IMR-90 (cell line): ENCODE measurements around the gene YPEL1. TPM values are rescaled to one million over a fixed set of nuclear protein-coding genes. Genes with fewer than 3 reads are reported as not detected.
A peak's percentile ranks its signal among the peaks of the same experiment; 100 is the strongest.

Experiments used
- ATAC-seq: fragments of 200-7000 bp; cut with Tn5 transposase; 2 replicates; pipeline ENCODE4 v1.9.1; 2020; ENCODE audit warnings: low read depth, mild to moderate bottlenecking, moderate library complexity
- BruUV-seq: library from RNA; stranded (reverse); fragments of 400-500 nt; replicated peaks from 2 replicates; lab custom pipeline; 2021; lab: Mats Ljungman, UMichigan
- CTCF ChIA-PET: fragments of 300-600 bp; formaldehyde crosslinking; extraction: SDS; loops from one replicate; lab custom pipeline; 2021; ENCODE audit warnings: antibody characterized with exemption; lab: Yijun Ruan, JAX
- POLR2A ChIA-PET: fragments of 300-600 bp; sonication (Branson Sonifier 250); formaldehyde crosslinking; loops from one replicate; lab custom pipeline; 2022; ENCODE audit warnings: antibody characterized with exemption; ENCODE audit not compliant: unreplicated experiment; lab: Charles Lee
- DNase-seq: peaks from one replicate; pipeline ENCODE4 v3.0.0; 2013
- H2AFZ ChIP-seq: replicated peaks from 2 replicates; pipeline ENCODE3; 2013; ENCODE audit warnings: low read length, mild to moderate bottlenecking; ENCODE audit not compliant: poor library complexity
- H2AK5ac ChIP-seq: 2 replicates; pipeline ENCODE4 v1.6.1; 2013; ENCODE audit warnings: low read depth, low read length, inconsistent platforms
- H2AK9ac ChIP-seq: replicated peaks from 2 replicates; pipeline ENCODE3; 2013; ENCODE audit warnings: mild to moderate bottlenecking, low read depth, low read length, moderate library complexity; ENCODE audit not compliant: poor library complexity
- H2BK120ac ChIP-seq: 2 replicates; pipeline ENCODE4 v1.6.1; 2013; ENCODE audit warnings: low read depth, low read length, inconsistent platforms
- H2BK15ac ChIP-seq: 3 replicates; pipeline ENCODE4 v1.6.1; 2013; ENCODE audit warnings: low read depth, low read length, inconsistent platforms
- H2BK20ac ChIP-seq: 2 replicates; pipeline ENCODE4 v1.6.1; 2013; ENCODE audit warnings: low read depth, mild to moderate bottlenecking, inconsistent platforms, low read length, moderate library complexity
- H2BK5ac ChIP-seq: 2 replicates; pipeline ENCODE4 v1.6.1; 2013; ENCODE audit warnings: mild to moderate bottlenecking, low read depth, low read length, inconsistent platforms; ENCODE audit not compliant: poor library complexity, severe bottlenecking
- H3K14ac ChIP-seq: replicated peaks from 2 replicates; pipeline ENCODE4 v1.6.1; 2013; ENCODE audit warnings: low read depth, low read length, inconsistent platforms
- H3K18ac ChIP-seq: 2 replicates; pipeline ENCODE4 v1.6.1; 2013; ENCODE audit warnings: low read depth, low read length, control low read depth
- H3K23ac ChIP-seq: 2 replicates; pipeline ENCODE4 v1.6.1; 2013; ENCODE audit warnings: low read depth, low read length, inconsistent platforms
- H3K27ac ChIP-seq: 2 replicates; pipeline ENCODE4 v1.5.1; 2013; ENCODE audit warnings: mild to moderate bottlenecking, control low read depth, low read length; ENCODE audit not compliant: insufficient read depth
- H3K27me3 ChIP-seq: 2 replicates; pipeline ENCODE4 v1.6.1; 2013; ENCODE audit warnings: low read length; ENCODE audit not compliant: control insufficient read depth, insufficient read depth
- H3K36me3 ChIP-seq: 2 replicates; pipeline ENCODE4 v1.6.1; 2013; ENCODE audit warnings: low read length, mixed read lengths; ENCODE audit not compliant: control insufficient read depth, insufficient read depth
- H3K4ac ChIP-seq: 2 replicates; pipeline ENCODE4 v1.6.1; 2013; ENCODE audit warnings: low read depth, low read length, inconsistent platforms
- H3K4me1 ChIP-seq: 2 replicates; pipeline ENCODE4 v1.6.1; 2013; ENCODE audit warnings: low read length, mixed read lengths; ENCODE audit not compliant: control insufficient read depth, insufficient read depth
- H3K4me2 ChIP-seq: 2 replicates; pipeline ENCODE4 v1.6.1; 2013; ENCODE audit warnings: low read depth, mild to moderate bottlenecking, control low read depth, low read length, moderate library complexity
- H3K4me3 ChIP-seq: 2 replicates; pipeline ENCODE4 v1.5.1; 2013; ENCODE audit warnings: low read depth, mild to moderate bottlenecking, control low read depth, low read length, moderate library complexity; ENCODE audit not compliant: insufficient read depth
- H3K56ac ChIP-seq: 2 replicates; pipeline ENCODE4 v1.6.1; 2013; ENCODE audit warnings: low read length, inconsistent platforms; ENCODE audit not compliant: insufficient read depth; ENCODE audit errors: extremely low read depth
- H3K79me1 ChIP-seq, 2 experiments: 2 replicates each; pipeline ENCODE4 v1.6.1; 2013; ENCODE audit warnings: low read length in 2 of 2, inconsistent platforms in 1 of 2, low read depth in 1 of 2
- H3K9ac ChIP-seq: 2 replicates; pipeline ENCODE4 v1.6.1; 2013; ENCODE audit warnings: low read depth, low read length, control low read depth
- H3K9me1 ChIP-seq: 2 replicates; pipeline ENCODE4 v1.6.1; 2013; ENCODE audit warnings: low read length, inconsistent platforms; ENCODE audit not compliant: insufficient read depth
- H3K9me3 ChIP-seq: 2 replicates; pipeline ENCODE4 v1.6.1; 2013; ENCODE audit warnings: low read length; ENCODE audit not compliant: control insufficient read depth, insufficient read depth
- H4K20me1 ChIP-seq: 2 replicates; pipeline ENCODE4 v1.6.1; 2013; ENCODE audit warnings: low read length, inconsistent platforms; ENCODE audit not compliant: insufficient read depth
- H4K5ac ChIP-seq: 2 replicates; pipeline ENCODE4 v1.6.1; 2013; ENCODE audit warnings: mild to moderate bottlenecking, low read depth, low read length, control low read depth
- H4K8ac ChIP-seq, 2 experiments: 2 replicates each; pipeline ENCODE4 v1.6.1; 2013; ENCODE audit warnings: low read depth in 2 of 2, low read length in 2 of 2, control low read depth in 1 of 2, inconsistent platforms in 1 of 2
- H4K91ac ChIP-seq: 2 replicates; pipeline ENCODE4 v1.6.1; 2013; ENCODE audit warnings: low read depth, low read length, inconsistent platforms; ENCODE audit not compliant: insufficient read depth
- BHLHE40 ChIP-seq: fragments of 150-350 bp; IDR thresholded peaks from 2 replicates; pipeline ENCODE4 v1.6.1; 2016; ENCODE audit warnings: mild to moderate bottlenecking, low read depth, low read length
- CEBPB ChIP-seq: IDR thresholded peaks from 2 replicates; pipeline ENCODE4 v1.6.1; 2012; ENCODE audit warnings: low read depth, low read length, improper control_type of control experiment
- CHD1 ChIP-seq: IDR thresholded peaks from 2 replicates; pipeline ENCODE4 v1.6.1; 2012; ENCODE audit warnings: low read depth, low read length, improper control_type of control experiment
- FOS ChIP-seq: fragments of 150-350 bp; IDR thresholded peaks from 2 replicates; pipeline ENCODE4 v1.6.1; 2016; ENCODE audit warnings: low read depth, low read length
- MAFK ChIP-seq: IDR thresholded peaks from 2 replicates; pipeline ENCODE4 v1.6.1; 2012; ENCODE audit warnings: low read depth, low read length, improper control_type of control experiment
- MAZ ChIP-seq: IDR thresholded peaks from 2 replicates; pipeline ENCODE4 v1.6.1; 2012; ENCODE audit warnings: low read depth, mild to moderate bottlenecking, low read length, improper control_type of control experiment, moderate library complexity, borderline replicate concordance
- MXI1 ChIP-seq: IDR thresholded peaks from 2 replicates; pipeline ENCODE4 v1.6.1; 2012; ENCODE audit warnings: low read depth, mild to moderate bottlenecking, low read length, moderate library complexity, borderline replicate concordance
- NFE2L2 ChIP-seq: fragments of 150-350 bp; IDR thresholded peaks from 2 replicates; pipeline ENCODE4 v1.6.1; 2016; ENCODE audit warnings: low read depth, mild to moderate bottlenecking, low read length
- POLR2A ChIP-seq: IDR thresholded peaks from 2 replicates; pipeline ENCODE4 v1.6.1; 2012; ENCODE audit warnings: mild to moderate bottlenecking, low read depth, low read length
- RAD21 ChIP-seq: IDR thresholded peaks from 2 replicates; pipeline ENCODE4 v1.6.1; 2012; ENCODE audit warnings: low read length, improper control_type of control experiment
- RCOR1 ChIP-seq: IDR thresholded peaks from 2 replicates; pipeline ENCODE4 v1.6.1; 2012; ENCODE audit warnings: mild to moderate bottlenecking, low read length, improper control_type of control experiment; ENCODE audit not compliant: insufficient replicate concordance
- RFX5 ChIP-seq: IDR thresholded peaks from 2 replicates; pipeline ENCODE4 v1.8.0; 2012; ENCODE audit warnings: low read depth, mild to moderate bottlenecking, low read length, moderate library complexity
- SMC3 ChIP-seq: fragments of 150-350 bp; IDR thresholded peaks from 2 replicates; pipeline ENCODE4 v1.6.1; 2016; ENCODE audit warnings: low read depth, mild to moderate bottlenecking, antibody characterized with exemption, low read length, moderate library complexity
- WGBS, 2 experiments: methylation state at CpG; one replicate each; pipeline versions ENCODE4 v1.1.5 to v1.1.7; 2013; ENCODE audit warnings: missing lambda C conversion rate in 2 of 2; ENCODE audit not compliant: insufficient read length in 1 of 2; ENCODE audit errors: extremely low coverage in 2 of 2; 5-methylcytosine and 5-hydroxymethylcytosine counted together
- dilution Hi-C: fragments of 300-500 bp; cut with HindIII; formaldehyde crosslinking; loops from one replicate; pipeline ENCODE4 v1.14.3; 2018; ENCODE audit warnings: low sequenced_read_pairs; ENCODE audit not compliant: unreplicated experiment
- in situ Hi-C: fragments of 300-500 bp; cut with MboI; formaldehyde crosslinking; loops from 3 replicates; pipeline ENCODE4 v1.14.3; 2019; ENCODE audit warnings: low sequenced_read_pairs, inconsistent platforms, mixed read lengths
- intact Hi-C: fragments of 100-400 bp; cut with micrococcal nuclease; formaldehyde crosslinking; loops from 2 replicates; pipeline ENCODE4 v1.10.0; 2022
- polyA plus RNA-seq, 3 experiments: library from polyadenylated mRNA; depleted of rRNA; stranded (reverse); fragments of >200 nt; gene quantifications; 2 replicates each; pipeline ENCODE4 v1.2.3, GENCODE V29; 2012; ENCODE audit warnings: low replicate concordance in 1 of 3
- total RNA-seq: library from RNA; depleted of rRNA; stranded (reverse); fragments of >200 nt; gene quantifications from 2 replicates; pipeline ENCODE4 v1.2.3, GENCODE V29; 2012
- TF ChIP-seq, protein P1 (sequence below): fragments of 150-350 bp; IDR thresholded peaks from 2 replicates; pipeline ENCODE4 v1.6.1; 2017; ENCODE audit warnings: mild to moderate bottlenecking, antibody characterized with exemption, low read length, low read depth
- TF ChIP-seq, protein P2 (sequence below): conservative IDR thresholded peaks from 2 replicates; pipeline ENCODE4 v1.5.1; 2012; ENCODE audit warnings: mild to moderate bottlenecking, low read depth, low read length, improper control_type of control experiment

The YPEL1 gene
- total and polyA plus RNA-seq, 2 of the 4 experiments (the other 2 are of a cell fraction), result 0.72 to 1.3 TPM

DNA sequence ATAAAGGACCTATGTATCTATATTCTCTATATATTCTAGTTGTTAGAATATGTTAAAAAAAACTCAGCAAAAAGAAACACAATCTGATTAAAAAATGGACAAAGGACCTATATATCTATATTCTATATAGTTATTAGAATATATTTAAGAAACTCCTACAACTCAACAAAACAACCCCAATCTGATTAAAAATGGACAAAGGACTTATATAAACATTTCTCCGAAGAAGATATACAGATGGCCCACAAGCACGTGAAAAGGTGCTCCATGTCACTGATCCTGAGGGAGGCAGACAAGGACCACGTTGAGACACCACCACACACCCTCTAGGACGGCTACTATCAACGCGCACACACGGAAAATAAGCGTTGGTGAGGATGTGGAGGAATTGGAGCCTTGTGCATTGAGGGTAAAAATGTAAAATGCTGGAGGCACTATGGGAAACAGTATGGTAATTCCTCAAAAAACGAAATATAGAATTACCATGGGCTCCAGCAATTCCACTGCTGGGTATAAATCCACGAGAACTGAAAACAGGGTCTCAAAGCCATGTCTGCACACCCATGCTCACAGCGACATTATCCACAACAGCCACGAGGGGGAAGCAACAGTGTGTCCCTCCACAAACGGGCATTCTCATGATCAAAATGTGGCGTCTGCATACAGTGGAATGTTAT, 22.7 kb downstream of the YPEL1 start:
- in situ Hi-C loops, result loop anchor here (5.0 kb wide), 1 partner anchor 224 kb away; no protein-coding TSS in a partner anchor

More for the DNA sequence above, 22.7 kb downstream of the YPEL1 start:
- no peak overlapping the region for H3K18ac ChIP-seq
- intact Hi-C loops (loop anchor here (1.0 to 5.0 kb wide), 3 partner anchors 154 to 239 kb away; partner anchors contain the start of genes MAPK1 and PPM1F), dilution Hi-C loops (no loop called here)
- H3K9me1 ChIP-seq, result peaks cover 14% of the 10 kb centered on the region
- H2AK9ac ChIP-seq, result peak overlapping the region; percentile 46
- H2BK20ac ChIP-seq, result peak overlapping the region; percentile 49; the same call in 1 of the 2 replicates
- no peak overlapping the region for H3K23ac ChIP-seq
- peak overlapping the region; percentile 53; the same call in 1 of the 2 replicates for H2BK120ac ChIP-seq
- peak; percentile 78 for DNase-seq
- no peaks in the 10 kb centered on the region for H3K9me3 ChIP-seq
- H3K4me3 ChIP-seq, result no peak overlapping the region
- H3K36me3 ChIP-seq, result peaks cover 2% of the 10 kb centered on the region; the same call in 1 of the 2 replicates
- peaks cover 0 to 7% of the 10 kb centered on the region in 2 experiments; a peak in 2 of 4 replicates for H3K79me1 ChIP-seq
- H2BK15ac ChIP-seq, result no peak overlapping the region
- no peaks in the 10 kb centered on the region for H4K20me1 ChIP-seq
- peak overlapping the region; percentile 26; the same call in 1 of the 2 replicates for H3K14ac ChIP-seq
- peaks cover 6% of the 10 kb centered on the region for H3K4me1 ChIP-seq
- H3K56ac ChIP-seq, result no peak overlapping the region
- no peak overlapping the region for H2BK5ac ChIP-seq
- no TSS peak for BruUV-seq
- H3K27me3 ChIP-seq, result no peaks in the 10 kb centered on the region
- H2AFZ ChIP-seq, result peak overlapping the region; percentile 67
- H4K8ac ChIP-seq, result peak overlapping the region in 1 of 2 experiments; percentile 23; a peak in 2 of 4 replicates
- peak overlapping the region; percentile 9; the same call in 1 of the 2 replicates for H3K4ac ChIP-seq
- no peak overlapping the region for H3K9ac ChIP-seq
- ChIA-PET POLR2A (no interaction called here), CTCF (interaction anchor here (0.7 to 1.1 kb wide), 4 partner anchors 48 to 240 kb away, joined by 3 to 5 read pairs (median 4); partner anchors contain the start of gene PPM1F)
- no peak overlapping the region for H4K91ac ChIP-seq
- TF ChIP-seq MAZ, result 0 out of 2 replicates have a peak, but pooled peaks have one; percentile 18
- TF ChIP-seq, protein P1, sequence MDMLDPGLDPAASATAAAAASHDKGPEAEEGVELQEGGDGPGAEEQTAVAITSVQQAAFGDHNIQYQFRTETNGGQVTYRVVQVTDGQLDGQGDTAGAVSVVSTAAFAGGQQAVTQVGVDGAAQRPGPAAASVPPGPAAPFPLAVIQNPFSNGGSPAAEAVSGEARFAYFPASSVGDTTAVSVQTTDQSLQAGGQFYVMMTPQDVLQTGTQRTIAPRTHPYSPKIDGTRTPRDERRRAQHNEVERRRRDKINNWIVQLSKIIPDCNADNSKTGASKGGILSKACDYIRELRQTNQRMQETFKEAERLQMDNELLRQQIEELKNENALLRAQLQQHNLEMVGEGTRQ, result no peak
- no peak for TF ChIP-seq FOS
- no peak for TF ChIP-seq RCOR1
- TF ChIP-seq, protein P2, sequence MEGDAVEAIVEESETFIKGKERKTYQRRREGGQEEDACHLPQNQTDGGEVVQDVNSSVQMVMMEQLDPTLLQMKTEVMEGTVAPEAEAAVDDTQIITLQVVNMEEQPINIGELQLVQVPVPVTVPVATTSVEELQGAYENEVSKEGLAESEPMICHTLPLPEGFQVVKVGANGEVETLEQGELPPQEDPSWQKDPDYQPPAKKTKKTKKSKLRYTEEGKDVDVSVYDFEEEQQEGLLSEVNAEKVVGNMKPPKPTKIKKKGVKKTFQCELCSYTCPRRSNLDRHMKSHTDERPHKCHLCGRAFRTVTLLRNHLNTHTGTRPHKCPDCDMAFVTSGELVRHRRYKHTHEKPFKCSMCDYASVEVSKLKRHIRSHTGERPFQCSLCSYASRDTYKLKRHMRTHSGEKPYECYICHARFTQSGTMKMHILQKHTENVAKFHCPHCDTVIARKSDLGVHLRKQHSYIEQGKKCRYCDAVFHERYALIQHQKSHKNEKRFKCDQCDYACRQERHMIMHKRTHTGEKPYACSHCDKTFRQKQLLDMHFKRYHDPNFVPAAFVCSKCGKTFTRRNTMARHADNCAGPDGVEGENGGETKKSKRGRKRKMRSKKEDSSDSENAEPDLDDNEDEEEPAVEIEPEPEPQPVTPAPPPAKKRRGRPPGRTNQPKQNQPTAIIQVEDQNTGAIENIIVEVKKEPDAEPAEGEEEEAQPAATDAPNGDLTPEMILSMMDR, result peak; percentile 86
- TF ChIP-seq SMC3, result peak; percentile 87
- TF ChIP-seq BHLHE40, result no peak
- no peak for TF ChIP-seq MAFK
- 0 out of 2 replicates have a peak, but pooled peaks have one; percentile 42 for TF ChIP-seq POLR2A
- no peak for TF ChIP-seq CHD1
- TF ChIP-seq RFX5, result no peak
- no peak for TF ChIP-seq CEBPB
- TF ChIP-seq NFE2L2, result no peak
- no peak for TF ChIP-seq MXI1
- TF ChIP-seq RAD21, result peak; percentile 91
- H3K4me2 ChIP-seq, result peak overlapping the region; percentile 18; the same call in 1 of the 2 replicates
- WGBS, 2 experiments, result 0% methylated on average over 1 of the region's 14 CpGs; no CpG with 5 or more reads in 1 of the 2 experiments
- H2AK5ac ChIP-seq, result 0 out of 2 replicates have a peak overlapping the region, but pooled peaks have one; percentile 18
- H4K5ac ChIP-seq, result no peak overlapping the region
- ATAC-seq, result peak; percentile 98
- H3K27ac ChIP-seq, result no peak overlapping the region
